Measurements from ENCODE around the gene HNRNPCL1. TPM values are rescaled to one million over a fixed set of nuclear protein-coding genes. Genes with fewer than 3 reads are reported as not detected.

Gene HNRNPCL1
- total RNA-seq, 2 experiments from 2014 or later, result not detected

Other genes starting within 250 kb of the HNRNPCL1 start
- 100 to 1,000 TPM; 163 to 167 TPM for gene DHRS3, start 230.5 kb downstream of the HNRNPCL1 start, total RNA-seq
- gene AADACL4, start 204.6 kb downstream of the HNRNPCL1 start, total RNA-seq, result not detected
- gene AADACL3, start 132.6 kb downstream of the HNRNPCL1 start, total RNA-seq, result not detected
- not detected for gene CFAP107, start 102.5 kb downstream of the HNRNPCL1 start, total RNA-seq
- gene PRAMEF12, start 75.0 kb downstream of the HNRNPCL1 start, total RNA-seq, result not detected
- gene PRAMEF1, start 57.3 kb downstream of the HNRNPCL1 start, total RNA-seq, result not detected
- gene PRAMEF11, start 17.3 kb downstream of the HNRNPCL1 start, total RNA-seq, result not detected
- not detected for gene PRAMEF2, start 8.4 kb upstream of the HNRNPCL1 start, total RNA-seq
- gene PRAMEF4, start 37.5 kb upstream of the HNRNPCL1 start, total RNA-seq, result not detected
- gene PRAMEF10, start 49.5 kb upstream of the HNRNPCL1 start, total RNA-seq, result not detected
- gene PRAMEF7, start 67.9 kb upstream of the HNRNPCL1 start, total RNA-seq, result not detected
- not detected for gene PRAMEF6, start 98.9 kb upstream of the HNRNPCL1 start, total RNA-seq
- not detected for gene PRAMEF27, start 207.9 kb upstream of the HNRNPCL1 start, total RNA-seq
- gene HNRNPCL3, start 212.0 kb upstream of the HNRNPCL1 start, total RNA-seq, result not detected
- gene PRAMEF25, start 222.1 kb upstream of the HNRNPCL1 start, total RNA-seq, result not detected

Data from activated naive CD8-positive, alpha-beta T cell treated with anti-CD3 and anti-CD28 coated beads for 36 hours (primary cell).